SK-N-MC (cell line): ENCODE results near the gene SUGP1.

Experiments used
- EZH2 ChIP-seq: fragments of 200-600 bp; sonication (generic); IDR thresholded peaks from one replicate; pipeline ENCODE4 v1.6.1; 2017; ENCODE audit warnings: antibody characterized with exemption
- FOXP2 ChIP-seq: optimal IDR thresholded peaks from 2 replicates; pipeline ENCODE3; 2011; ENCODE audit warnings: mild to moderate bottlenecking, moderate library complexity; ENCODE audit not compliant: insufficient read depth; ENCODE audit errors: extremely low read length, control extremely low read depth
- POLR2AphosphoS5 ChIP-seq: IDR thresholded peaks from 2 replicates; pipeline ENCODE4 v1.6.1; 2012; ENCODE audit warnings: mild to moderate bottlenecking, low read depth, low read length, borderline replicate concordance

- TF ChIP-seq EZH2 (no peak), POLR2AphosphoS5 (no peak), FOXP2 (no peak)
Observed at GRCh38 chr19:19240476-19240875, 79.8 kb downstream of the SUGP1 start.
